ENCODE results near the gene SLC25A25. TPM values are rescaled to one million over a fixed set of nuclear protein-coding genes. Genes with fewer than 3 reads are reported as not detected.

The SLC25A25 gene
- total RNA-seq, 1 experiment from 2014 or later: 15.5 TPM

DNA sequence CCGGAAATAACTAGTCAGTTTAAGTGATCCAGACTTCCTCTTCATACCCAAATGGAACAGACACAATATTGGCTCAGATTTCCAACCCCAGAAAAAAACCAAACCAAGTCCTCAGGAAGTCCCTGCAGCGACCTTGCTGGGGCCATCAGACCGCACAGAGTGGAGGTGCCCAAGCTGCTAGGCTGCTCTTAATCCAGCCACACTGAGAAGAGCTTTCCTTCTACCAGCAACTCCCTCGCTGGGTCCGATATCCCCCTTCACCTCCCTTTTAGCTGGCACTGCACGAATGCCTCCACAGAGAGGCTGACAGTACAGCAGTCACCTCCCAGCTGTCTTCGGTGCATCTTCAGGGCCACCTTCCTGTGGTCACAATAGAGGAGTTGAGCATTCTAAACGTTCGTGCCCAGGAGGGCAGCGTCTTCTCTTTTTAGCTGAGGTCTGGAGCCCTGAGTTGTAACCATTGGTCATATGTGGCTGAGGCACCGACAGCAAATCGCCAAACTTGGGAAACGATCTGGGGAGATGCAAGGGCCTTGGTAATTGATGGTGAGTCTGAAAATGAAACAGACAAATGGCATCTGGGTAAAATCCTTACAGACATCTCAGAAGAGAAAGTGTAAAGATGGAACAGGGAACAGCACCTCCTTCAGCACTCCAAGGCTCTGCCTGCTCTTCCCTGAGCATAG lies 6.6 kb upstream of the SLC25A25 start:
- no TSS peak for BruUV-seq (replicated peaks)
- ChIA-PET CTCF (interaction anchor here (1.2 kb wide), 1 partner anchor 118 kb away, joined by 4 read pairs; no protein-coding TSS in a partner anchor), POLR2A (no interaction called here)
- peaks cover 10% of the 10 kb centered on the region for H3K36me3 Mint-ChIP-seq (ENCODE audit: insufficient read depth, unreplicated experiment)
- H3K27me3 Mint-ChIP-seq (ENCODE audit: insufficient read depth, unreplicated experiment): no peaks in the 10 kb centered on the region
- no peak overlapping the region for H3K27ac Mint-ChIP-seq (ENCODE audit: low read depth, unreplicated experiment)
- TF ChIP-seq, protein P1, sequence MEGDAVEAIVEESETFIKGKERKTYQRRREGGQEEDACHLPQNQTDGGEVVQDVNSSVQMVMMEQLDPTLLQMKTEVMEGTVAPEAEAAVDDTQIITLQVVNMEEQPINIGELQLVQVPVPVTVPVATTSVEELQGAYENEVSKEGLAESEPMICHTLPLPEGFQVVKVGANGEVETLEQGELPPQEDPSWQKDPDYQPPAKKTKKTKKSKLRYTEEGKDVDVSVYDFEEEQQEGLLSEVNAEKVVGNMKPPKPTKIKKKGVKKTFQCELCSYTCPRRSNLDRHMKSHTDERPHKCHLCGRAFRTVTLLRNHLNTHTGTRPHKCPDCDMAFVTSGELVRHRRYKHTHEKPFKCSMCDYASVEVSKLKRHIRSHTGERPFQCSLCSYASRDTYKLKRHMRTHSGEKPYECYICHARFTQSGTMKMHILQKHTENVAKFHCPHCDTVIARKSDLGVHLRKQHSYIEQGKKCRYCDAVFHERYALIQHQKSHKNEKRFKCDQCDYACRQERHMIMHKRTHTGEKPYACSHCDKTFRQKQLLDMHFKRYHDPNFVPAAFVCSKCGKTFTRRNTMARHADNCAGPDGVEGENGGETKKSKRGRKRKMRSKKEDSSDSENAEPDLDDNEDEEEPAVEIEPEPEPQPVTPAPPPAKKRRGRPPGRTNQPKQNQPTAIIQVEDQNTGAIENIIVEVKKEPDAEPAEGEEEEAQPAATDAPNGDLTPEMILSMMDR (IDR thresholded peaks at IDR 0.05; ENCODE audit: unreplicated experiment): no peak
- intact Hi-C loops (cut with micrococcal nuclease): no loop called here
- H3K9me3 Mint-ChIP-seq (ENCODE audit: unreplicated experiment): no peaks in the 10 kb centered on the region
- no peak for DNase-seq (ENCODE audit: unreplicated experiment)
- H3K4me3 Mint-ChIP-seq (ENCODE audit: unreplicated experiment): no peak overlapping the region
- H3K4me1 Mint-ChIP-seq (ENCODE audit: insufficient read depth, unreplicated experiment): peaks cover 9% of the 10 kb centered on the region

DNA sequence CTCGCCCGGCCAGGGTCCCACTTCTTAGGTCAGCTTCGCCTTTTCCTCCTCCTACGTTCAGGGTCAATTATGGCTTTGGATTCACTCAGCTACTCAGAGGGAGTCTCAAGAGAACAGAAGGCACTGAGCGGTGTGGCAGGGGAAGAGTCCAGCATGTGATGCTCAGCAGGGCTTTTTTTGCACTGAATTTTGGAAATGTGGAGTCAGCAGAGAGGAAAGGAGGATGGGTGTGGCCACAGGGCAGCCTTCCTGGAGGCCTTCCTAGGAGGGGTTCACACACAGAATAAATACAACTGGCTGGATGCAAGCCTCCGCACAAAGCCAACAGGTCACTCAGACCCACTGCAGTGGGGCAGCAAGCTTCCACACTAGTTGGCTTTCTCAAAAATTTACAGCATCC lies 5.8 kb upstream of the SLC25A25 start:
- Mint-ChIP-seq H3K27me3 (ENCODE audit: insufficient read depth, unreplicated experiment) (no peaks in the 10 kb centered on the region), H3K4me1 (ENCODE audit: insufficient read depth, unreplicated experiment) (peaks cover 9% of the 10 kb centered on the region), H3K27ac (ENCODE audit: low read depth, unreplicated experiment) (no peak overlapping the region), H3K36me3 (ENCODE audit: insufficient read depth, unreplicated experiment) (peaks cover 10% of the 10 kb centered on the region), H3K9me3 (ENCODE audit: unreplicated experiment) (no peaks in the 10 kb centered on the region), H3K4me3 (ENCODE audit: unreplicated experiment) (no peak overlapping the region)
- CTCF ChIA-PET: interaction anchor here (1.2 kb wide), 2 partner anchors 27 to 119 kb away, joined by 4 to 5 read pairs; no protein-coding TSS in a partner anchor
- no peak for DNase-seq (ENCODE audit: unreplicated experiment)
- no TSS peak for BruUV-seq (replicated peaks)
- TF ChIP-seq, protein P1 (IDR thresholded peaks at IDR 0.05; ENCODE audit: unreplicated experiment): no peak
- POLR2A ChIA-PET: no interaction called here
- intact Hi-C loops (cut with micrococcal nuclease): no loop called here

DNA sequence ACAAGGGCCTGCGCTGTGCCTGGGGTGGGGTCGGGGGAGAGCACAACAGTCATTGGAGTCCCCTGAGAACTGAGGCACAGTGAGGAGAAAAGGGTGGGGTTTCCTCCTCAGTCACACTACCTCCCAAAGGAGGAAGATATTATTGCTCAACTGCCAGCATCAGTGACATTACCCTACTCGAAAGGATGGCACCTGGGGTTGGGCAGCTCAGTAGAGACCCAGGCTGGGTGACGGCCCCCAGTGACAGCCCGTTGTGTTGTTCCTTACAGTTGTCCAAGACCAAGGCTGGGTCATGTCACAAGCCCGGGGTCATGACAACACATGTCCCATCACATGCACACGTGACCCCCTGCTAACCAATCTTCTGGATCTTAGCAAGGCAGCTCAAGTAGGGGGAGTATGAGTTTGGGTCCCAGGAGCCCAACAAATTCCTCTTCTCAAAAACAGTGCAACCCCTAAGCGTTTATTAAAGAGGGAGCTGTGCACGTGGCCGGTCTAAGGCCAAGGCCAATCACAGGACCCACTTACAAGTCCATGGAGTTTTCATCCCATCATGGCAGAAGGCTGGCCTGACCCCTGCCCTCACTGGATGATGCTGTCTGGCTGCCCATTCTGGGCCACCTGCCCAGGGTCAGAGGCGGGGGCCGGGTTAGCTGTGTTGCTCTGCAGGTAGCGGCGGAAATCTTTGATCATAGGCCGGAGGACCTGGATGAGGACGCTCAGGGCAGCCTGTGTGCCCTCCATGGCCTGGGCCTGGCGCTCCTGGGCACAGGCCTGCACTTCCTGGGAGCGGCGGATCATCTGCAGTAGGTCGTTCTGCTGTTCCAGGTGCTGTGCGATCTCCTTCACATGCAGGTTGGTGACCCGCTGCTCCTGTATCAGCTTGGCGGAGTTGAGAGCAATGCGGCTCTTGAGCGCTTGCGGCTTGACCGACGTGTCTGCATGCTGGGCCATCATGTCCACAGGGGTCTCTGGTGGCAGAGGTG lies 4.9 kb upstream of the SLC25A25 start:
- Mint-ChIP-seq H3K36me3 (ENCODE audit: insufficient read depth, unreplicated experiment) (peaks cover 10% of the 10 kb centered on the region), H3K27ac (ENCODE audit: low read depth, unreplicated experiment) (no peak overlapping the region), H3K4me3 (ENCODE audit: unreplicated experiment) (no peak overlapping the region), H3K27me3 (ENCODE audit: insufficient read depth, unreplicated experiment) (no peaks in the 10 kb centered on the region), H3K4me1 (ENCODE audit: insufficient read depth, unreplicated experiment) (peaks cover 9% of the 10 kb centered on the region), H3K9me3 (ENCODE audit: unreplicated experiment) (no peaks in the 10 kb centered on the region)
- no TSS peak for BruUV-seq (replicated peaks)
- intact Hi-C loops (cut with micrococcal nuclease): no loop called here
- TF ChIP-seq, protein P1 (IDR thresholded peaks at IDR 0.05; ENCODE audit: unreplicated experiment): no peak
- DNase-seq (ENCODE audit: unreplicated experiment): no peak
- ChIA-PET POLR2A (no interaction called here), CTCF (interaction anchor here (1.2 to 1.8 kb wide), 2 partner anchors 28 to 119 kb away, joined by 4 to 5 read pairs; no protein-coding TSS in a partner anchor)
